HG03095 (cell line): Measurements from ENCODE around the gene QSER1.
"Not testable (repeated sequence)": the region's sequence is repeated elsewhere in the genome, so short reads cannot be mapped to it uniquely, and the experiment has no call there.

Experiments used
- ATAC-seq: cut with Tn5 transposase; IDR thresholded peaks from one replicate; pipeline ENCODE4 v1.9.1; 2021; ENCODE audit warnings: moderate library complexity; ENCODE audit not compliant: unreplicated experiment

Gene QSER1

DNA sequence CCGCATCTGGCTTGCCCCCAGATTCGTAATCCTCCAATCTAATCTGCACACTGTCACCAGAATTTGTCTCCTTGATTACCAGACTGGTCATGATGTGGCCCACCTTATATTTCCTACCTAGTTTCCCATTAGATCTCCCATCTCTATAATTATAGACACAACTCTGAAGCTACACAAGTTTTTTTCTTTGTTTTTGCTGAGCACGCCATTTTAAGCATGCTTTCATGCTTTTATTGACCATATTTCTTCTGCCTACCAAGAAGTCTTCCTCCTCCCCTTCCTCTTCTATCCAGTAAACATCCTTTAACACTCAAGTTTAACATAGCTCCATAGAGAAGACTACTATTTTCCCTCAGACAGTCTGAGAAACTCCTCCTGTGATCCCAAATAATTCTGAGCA is 98.8 kb downstream of the QSER1 start:
- ATAC-seq = no peak

DNA sequence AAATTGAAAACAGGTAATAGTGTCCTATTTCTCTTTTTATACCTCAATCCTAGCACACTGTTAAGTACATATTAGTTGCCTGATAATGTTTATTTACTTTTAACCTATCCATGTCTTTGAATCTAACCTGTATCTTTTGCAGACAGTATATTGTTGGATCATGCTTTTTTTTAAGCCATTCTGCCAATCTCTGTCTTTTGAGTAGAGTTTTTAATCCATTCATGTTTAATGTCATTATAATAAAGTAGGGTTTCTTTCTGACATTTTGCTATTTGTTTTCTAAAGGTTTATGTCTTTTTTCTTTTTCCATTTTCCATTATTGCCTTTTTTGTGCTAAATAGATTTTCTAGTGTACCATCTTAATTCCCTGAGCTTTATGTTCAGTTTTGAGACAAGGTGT is 99.3 kb downstream of the QSER1 start:
- no peak for ATAC-seq

DNA sequence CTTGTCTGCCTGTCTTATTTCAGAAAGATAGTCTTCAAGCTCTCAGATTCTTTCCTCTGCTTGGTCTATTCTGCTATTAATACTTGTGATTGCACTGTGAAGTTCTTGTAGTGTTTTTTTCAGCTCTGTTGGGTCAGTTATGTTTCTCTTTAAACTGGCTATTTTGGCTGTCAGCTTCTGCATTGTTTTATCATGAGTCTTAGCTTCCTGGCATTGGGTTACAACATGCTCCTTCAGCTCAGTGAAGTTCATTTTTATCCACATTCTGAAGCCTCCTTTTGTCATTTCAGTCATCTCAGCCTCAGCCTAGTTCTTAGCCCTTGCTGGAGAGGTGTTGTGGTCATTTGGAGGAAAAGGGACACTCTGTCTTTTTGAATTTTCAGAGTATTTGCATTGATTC is 107.6 kb downstream of the QSER1 start:
- no peak for ATAC-seq

DNA sequence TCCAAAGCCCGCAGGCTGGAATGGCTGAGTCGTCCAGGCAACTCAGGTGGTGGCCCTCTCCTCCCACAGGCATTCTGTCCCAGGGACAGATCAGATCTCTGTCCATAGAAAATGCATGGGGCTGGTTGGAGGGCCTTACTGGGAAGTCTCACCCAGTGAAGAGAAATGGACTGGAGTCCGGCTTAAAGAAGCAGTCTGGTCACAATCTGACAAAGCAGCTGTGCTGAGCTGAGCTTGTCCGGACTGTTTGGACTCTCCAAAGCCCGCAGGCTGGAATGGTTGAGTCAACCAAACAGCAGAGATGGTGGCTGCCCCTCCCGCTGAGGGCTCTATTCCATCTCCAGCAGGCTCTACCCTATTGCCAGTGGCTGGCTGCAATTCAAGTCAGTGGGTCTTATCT is 108.7 kb downstream of the QSER1 start:
- no peak for ATAC-seq

DNA sequence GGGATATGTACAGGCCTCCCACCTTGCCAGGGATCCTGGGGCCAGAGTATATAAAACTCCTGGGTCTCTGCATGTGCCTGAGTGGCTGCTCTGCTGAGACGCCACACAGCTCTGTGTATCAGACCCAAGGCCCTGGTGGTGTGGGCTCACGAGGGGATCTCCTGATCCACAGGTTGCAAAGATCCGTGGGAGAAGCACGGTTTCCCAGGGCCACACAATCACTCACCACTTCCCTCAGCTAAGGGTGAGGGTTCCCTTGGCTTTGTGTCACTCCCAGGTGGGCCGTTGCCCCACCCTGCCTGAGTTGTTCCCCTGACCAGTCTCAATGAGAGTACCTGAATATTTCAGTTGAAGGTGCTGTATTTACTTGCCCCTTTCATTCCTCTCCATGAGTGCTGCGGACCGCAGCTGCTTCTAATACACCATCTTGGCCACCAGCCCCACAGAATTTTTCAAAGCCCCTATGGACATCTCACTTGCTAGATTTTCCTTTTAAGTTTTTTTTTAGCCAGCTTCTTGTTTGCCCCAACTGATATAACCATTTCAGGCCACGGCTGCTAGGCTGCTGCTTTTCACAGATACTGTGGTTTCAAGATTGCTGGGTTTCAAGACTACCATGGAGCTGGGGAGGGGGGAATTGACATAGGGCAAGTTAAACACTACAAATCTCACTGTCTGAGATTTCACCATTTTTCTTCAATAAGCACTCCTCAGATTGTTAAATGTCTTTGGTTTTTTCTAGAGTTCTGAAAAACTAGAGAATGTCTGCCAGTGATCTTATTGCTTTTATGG is 109.3 kb downstream of the QSER1 start:
- no peak for ATAC-seq

DNA sequence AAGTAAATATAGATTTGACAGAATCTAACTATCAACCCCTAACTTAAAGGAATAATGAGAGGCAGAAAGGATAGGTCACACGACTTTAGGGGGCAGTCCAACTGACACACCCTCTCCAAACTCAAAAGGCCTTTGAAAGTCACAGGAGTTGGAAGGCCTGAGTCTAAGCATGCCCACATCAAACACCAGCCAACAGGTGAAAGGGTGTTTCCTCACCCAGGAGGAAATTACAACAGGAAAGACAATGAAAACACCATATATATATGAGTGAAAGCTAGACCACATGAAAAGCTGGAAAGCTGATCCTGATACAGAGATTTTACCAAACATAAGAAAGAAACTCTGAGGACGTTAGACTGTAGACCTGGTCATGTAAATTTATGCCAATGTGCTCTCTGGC is 112.6 kb downstream of the QSER1 start:
- no peak for ATAC-seq

DNA sequence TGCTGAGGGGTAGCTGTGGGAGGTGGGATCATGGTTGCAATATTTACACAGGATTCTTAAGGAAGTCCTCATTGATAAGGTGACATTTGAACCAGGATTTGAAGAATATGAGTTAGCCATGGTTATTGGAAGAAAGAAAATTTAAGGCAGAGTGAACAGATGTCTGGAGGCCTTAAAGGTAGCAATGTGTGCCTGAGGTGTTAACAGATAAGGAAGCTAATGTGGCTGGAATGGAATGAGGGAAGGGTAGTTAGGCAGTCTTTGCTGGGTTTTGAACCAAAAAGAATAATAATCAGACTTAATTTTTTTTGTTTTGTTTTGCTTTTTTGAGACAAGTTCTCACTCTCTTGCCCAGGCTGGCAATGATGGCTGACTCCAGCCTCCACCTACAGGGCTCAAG is 113.4 kb downstream of the QSER1 start:
- ATAC-seq = no peak

DNA sequence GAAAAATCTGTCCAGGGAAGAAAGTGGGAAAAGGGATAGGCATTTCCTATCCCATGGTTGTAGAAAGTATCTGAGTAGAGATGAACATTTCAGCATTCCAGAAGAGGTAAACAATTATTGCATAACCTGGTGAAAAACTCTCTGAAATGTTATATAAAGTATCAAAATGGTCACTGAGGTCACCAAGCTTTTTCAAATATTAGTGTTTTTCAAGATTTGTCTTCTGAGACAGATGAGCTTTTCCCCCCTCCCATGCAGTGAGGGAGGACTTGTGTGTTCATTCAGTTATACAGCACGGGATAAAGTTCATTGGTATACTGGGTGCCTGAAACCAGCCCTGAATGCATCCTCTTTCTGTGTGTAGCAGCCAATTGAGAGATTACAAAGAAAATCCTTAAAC is 121.1 kb downstream of the QSER1 start:
- no peak for ATAC-seq

DNA sequence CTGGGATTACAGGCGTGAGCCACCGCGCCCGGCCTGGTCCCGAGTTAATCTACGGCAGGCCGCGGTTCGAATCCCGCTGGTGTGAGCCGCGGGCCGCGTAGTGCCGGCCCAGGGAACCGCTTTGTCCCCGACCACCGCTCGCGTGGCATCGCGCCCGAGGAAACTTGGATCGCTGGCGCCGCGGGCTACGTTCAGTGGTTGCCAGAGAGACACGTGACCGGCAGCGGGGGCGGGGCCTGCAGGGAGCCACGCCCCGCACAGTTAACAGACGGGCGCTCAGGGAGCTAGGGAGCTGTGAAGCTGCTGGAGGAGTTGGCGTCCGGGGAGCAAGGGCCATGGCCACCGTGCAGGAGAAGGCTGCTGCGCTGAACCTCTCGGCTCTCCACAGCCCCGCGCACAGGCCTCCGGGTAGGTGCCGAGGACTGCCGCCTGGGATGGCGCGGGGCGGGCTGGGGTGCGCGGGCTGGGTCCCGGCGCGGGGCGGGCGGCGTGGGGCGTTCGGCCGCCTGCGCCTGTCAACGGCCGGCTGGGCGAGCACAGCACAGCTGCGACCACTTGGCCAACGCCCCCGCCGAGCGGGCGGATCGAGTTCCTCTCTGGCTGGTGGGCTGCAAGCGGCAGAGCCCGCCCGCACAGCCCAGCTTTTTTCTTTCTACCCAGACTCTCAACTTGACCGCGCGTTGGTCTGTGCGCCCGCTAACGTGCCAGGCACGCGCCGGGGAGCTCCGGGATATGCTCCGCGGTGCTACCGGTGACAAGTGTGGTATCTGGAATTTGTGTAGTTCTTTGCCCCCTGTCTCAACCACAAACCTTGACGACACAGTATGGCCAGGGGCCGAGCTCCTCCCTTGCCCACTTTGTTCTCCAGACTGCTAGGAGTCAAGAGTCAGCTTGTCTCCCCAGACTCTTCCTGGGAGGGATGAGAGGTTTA is 123.3 kb downstream of the QSER1 start, which contains the start of gene DEPDC7:
TSS of gene DEPDC7 (plus strand) at position 258 of the 931 bp plus-strand sequence. CDS start at position 336, 78 bp downstream.
- ATAC-seq = peak; percentile 62

DNA sequence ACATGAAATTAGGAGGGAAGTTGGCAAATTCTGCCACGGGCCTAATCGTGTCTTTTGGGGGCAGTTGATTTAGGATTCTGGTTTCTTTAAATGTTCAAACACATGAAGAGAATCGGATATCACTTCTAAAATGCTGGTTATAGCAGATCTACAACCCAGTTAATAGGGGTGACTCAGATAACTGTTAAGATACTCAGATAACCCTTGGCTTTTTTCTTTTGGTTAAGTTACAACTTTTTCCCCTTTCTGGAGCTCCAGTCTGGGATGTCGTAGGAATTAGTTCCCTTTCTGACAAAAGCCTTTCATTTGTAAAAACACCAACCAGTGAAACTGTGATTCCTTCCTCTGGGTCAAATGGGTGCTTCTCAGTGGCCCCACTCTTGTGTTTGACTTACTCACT is 124.0 kb downstream of the QSER1 start:
- ATAC-seq = no peak

DNA sequence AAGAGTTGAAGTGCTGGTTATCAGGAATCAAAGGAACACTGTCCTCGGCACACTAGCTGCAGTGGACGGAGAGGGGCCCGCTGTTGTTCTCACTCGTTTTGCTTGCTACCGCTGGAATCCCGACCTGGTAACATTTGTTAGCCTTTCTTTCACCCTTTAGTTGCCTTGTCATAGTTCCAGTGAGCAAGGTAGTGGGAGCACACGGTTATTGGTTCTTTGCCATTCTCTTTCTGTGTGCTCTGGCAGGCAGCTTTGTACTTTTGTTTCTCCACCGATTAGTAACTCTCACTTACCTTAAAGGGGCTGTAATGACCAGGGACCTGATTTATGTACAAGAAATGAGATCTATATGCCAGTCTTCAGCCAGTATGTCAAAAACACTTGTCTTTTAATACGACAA is 124.9 kb downstream of the QSER1 start:
- ATAC-seq = no peak

DNA sequence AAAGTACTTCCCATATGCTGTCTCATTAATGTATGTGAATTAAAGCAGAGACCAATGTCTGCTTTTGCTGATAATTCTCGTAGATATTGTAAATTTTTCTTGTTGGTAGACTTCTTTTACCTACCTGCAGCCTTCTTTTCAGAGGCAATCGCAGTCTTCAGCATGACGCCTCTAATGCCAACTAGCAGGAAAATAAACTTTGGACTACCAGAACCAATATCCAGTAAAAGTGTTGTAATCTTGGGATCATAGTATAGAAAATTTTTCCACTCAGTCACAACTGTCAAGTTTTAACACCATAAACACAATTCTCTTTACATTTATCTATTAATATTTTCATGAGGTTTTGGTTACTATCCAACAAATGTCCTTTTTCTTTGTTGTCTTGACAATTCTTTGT is 125.4 kb downstream of the QSER1 start:
- ATAC-seq = no peak

DNA sequence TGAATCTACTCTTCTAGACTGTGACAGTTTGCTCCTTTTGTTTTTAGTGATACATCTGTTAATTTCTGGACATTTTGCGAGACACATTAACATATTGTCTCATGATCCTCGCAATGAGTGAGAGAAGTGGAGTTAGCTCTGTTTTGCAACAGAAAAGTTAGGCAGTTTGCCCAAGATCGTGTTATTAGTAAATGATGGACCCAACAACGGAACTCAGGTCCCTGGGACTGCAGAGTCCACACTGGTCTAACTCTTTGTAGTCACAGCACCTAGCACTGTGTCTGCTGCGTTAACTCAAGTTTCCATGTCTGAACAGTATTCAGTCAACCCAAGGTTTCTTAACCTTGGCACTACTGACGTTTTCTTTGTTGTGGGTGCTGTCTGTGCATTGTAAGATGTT is 126.2 kb downstream of the QSER1 start:
- no peak for ATAC-seq

DNA sequence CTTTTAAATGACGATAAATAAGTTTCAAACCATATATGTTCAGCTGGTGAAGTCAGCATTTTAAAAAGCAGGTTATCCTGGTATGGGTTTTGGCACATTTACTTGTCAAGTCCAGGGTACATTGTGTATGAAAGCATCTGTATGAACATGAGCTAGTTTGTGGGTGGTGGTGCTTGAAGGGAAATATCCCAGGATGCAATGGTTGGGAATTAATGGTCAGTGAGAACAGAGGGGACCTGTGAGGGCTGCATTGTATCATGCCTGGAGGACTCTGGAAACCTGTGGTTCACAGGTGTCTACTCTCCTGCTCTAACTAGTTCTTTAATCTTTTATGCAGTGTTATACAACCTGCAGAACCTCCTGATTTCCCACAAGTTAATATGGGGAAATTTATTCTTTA is 128.9 kb downstream of the QSER1 start:
- ATAC-seq = no peak

DNA sequence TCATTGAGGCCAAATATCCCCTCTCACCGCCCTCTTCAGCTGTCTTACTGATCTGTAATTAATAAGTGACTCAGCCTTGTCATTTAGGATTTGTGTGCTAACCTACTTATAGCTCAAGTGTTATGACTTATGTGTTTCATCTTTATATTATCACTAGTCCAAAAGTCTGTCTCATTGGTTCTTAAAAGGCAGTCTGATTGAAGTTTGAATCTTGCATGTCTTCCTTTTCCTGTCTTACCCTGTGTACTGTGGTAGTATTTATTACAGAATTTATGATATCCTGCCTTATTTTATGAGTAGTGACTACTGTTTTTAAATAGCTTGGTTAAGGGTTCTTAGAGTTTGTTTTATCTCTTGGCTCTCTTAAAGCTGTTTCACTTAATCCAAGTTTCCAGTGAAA is 129.3 kb downstream of the QSER1 start:
- no peak for ATAC-seq

DNA sequence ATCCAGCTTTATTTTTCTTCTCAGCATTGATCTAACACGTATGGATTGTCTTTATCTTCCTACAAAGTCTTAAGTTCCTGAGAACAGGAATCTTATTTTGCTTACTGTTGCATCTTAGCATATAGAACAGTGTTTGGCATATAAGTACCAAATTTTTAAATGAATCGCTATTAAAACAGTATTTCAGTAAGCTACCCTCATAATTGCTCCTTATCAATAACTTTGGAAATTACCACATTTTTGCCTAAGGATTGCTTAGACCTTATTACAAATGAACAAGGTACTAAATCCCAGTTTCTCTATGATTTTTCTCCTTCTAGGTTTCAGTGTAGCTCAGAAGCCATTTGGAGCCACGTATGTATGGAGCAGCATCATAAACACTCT is 132.7 kb downstream of the QSER1 start:
- no peak for ATAC-seq

DNA sequence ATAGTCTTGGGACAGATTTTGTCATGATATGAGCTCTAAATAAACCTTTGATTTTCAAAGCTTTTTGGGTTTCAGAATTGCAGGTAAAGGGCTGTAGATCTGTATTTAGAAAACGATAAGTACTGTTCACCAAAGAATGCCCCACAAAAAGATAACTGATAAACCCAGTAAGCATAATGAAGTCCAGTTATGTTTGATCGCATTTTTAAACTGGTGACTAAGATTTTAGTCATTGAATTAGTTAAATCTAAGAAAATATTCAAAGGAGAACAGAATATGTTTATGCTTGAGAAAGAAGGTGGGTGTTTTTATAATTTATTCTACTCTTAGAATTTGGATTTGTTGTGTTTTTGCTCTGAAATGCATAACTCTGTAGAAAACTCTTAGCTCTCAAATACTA is 134.6 kb downstream of the QSER1 start:
- no peak for ATAC-seq

DNA sequence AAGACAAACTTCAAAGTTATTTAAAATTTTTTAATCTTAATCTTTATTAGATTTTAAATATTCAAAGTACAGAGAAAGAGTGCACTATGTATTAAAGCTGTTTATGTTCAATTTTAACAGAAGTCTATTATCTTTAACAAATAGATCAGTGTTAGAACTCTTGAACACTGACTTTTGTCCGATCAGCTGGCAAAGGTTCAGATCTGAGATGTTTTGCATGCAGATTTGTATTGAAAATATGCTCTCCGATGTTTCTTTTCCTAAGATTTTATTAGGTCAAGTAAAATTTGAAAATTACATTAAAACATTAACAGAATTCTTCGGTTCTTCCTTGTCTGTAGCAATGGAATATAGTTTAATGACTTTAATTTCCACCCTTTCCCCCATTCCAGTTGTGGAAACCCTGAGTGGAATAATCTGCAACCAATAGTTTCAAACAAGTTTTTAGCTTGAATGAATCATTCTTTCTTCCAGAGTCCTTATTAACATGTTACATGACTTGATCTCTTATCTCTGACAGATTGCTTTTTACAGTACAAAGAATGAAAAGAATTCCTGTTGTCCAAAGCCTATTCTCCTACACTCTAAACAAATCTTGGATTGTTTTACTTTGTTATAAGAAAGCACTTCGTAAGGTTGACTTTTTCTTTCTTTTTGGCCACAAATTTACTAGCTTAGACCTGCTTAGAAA is 135.4 kb downstream of the QSER1 start:
- no peak for ATAC-seq

DNA sequence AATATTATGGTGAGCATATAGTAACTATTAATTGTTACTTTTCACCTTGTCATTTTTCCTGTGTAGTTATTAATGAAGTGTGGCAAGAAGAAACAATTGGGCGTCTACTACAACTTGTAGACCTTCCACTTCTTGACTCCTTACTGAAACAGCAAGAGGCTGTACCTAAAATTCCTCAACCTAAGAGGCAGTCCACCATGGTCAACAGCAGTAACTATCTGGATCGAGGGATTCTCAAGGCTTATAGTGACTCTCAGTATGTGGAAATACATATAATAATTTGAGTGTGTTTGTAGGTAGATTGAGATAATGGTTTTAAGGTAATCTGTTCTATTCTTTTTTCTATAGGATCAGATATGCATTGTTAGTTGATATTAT is 135.9 kb downstream of the QSER1 start:
- no peak for ATAC-seq

DNA sequence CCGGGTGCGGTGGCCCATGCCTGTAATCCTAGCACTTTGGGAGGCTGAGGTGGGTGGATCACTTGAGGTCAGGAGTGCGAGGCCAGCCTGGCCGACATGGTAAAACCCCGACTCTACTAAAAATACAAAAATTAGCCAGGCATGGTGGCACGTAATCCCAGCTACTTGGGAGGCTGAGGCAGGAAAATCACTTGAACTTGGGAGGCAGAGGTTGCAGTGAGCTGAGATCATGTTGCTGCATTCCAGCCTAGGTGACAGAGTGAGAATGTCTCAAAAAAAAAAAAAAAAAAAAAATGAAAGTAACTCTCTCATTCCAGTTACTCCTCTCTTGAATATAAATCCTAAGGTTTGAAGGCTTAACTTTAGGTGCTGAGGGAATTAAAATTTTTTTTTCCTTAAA is 136.6 kb downstream of the QSER1 start:
- ATAC-seq = not testable (repeated sequence)
